CD4-positive, alpha-beta T cell treated with Interferon alpha-2 for 1 hour (primary cell): Measurements from ENCODE around the gene CHCHD6.

ENCODE experiments used
- DNase-seq, 2 donors: peaks; one replicate each; pipeline ENCODE4 v3.0.0-alpha.2; 2020 to 2022

CHCHD6 gene

GRCh38 chr3:126998728-126999127, 294.7 kb downstream of the CHCHD6 start:
- DNase-seq, result no peak

- DNase-seq, result no peak
Measured at GRCh38 chr3:126999383-126999782, 295.3 kb downstream of the CHCHD6 start.

GRCh38 chr3:127000119-127000518, 296.1 kb downstream of the CHCHD6 start:
- DNase-seq, result no peak

GRCh38 chr3:127000761-127001160, 296.7 kb downstream of the CHCHD6 start:
- no peak for DNase-seq

GRCh38 chr3:127001486-127002194, 297.6 kb downstream of the CHCHD6 start:
- DNase-seq, result no peak

GRCh38 chr3:127002195-127003174, 298.4 kb downstream of the CHCHD6 start:
- DNase-seq, result no peak

- no peak for DNase-seq
Measured at GRCh38 chr3:127003175-127003555, 299.1 kb downstream of the CHCHD6 start.

GRCh38 chr3:127003601-127004280, 299.7 kb downstream of the CHCHD6 start:
- no peak for DNase-seq

- DNase-seq, result no peak
Measured at GRCh38 chr3:127004641-127005397, 300.8 kb downstream of the CHCHD6 start.

- no peak for DNase-seq
Measured at GRCh38 chr3:127005864-127006500, 301.9 kb downstream of the CHCHD6 start.

- no peak for DNase-seq
Measured at GRCh38 chr3:127006781-127007436, 302.9 kb downstream of the CHCHD6 start.

GRCh38 chr3:127008236-127008635, 304.2 kb downstream of the CHCHD6 start:
- no peak for DNase-seq

GRCh38 chr3:127009531-127009930, 305.5 kb downstream of the CHCHD6 start:
- no peak for DNase-seq
